Fibroblast of lung (primary cell): ENCODE data around the gene RPS6KA2.

Source experiments
- CTCF ChIP-seq, 2 donors: IDR thresholded peaks in 1 of 2; conservative IDR thresholded peaks in 1 of 2; 1 replicate in 1 of 2; 2 replicates in 1 of 2; pipeline ENCODE4 v1.5.1; 2011 to 2012; ENCODE audit warnings: low read length in 2 of 2, control low read depth in 1 of 2, inconsistent platforms in 1 of 2, low read depth in 1 of 2, mild to moderate bottlenecking in 1 of 2
- EZH2 ChIP-seq: IDR thresholded peaks from 2 replicates; pipeline ENCODE4 v1.5.1; 2012; ENCODE audit warnings: low read length, control low read depth, mild to moderate bottlenecking; ENCODE audit errors: missing control alignments

GRCh38 chr6:166361077-166361429, 266.0 kb downstream of the RPS6KA2 start:
- TF ChIP-seq EZH2: no peak
- TF ChIP-seq CTCF (conservative IDR thresholded peaks at IDR 0.05 in 1 of 2, IDR thresholded peaks at IDR 0.05 in 1 of 2; ENCODE audit: low read depth in 1 of 2, low read length in 2 of 2): no peak
